Loucy (cell line): ENCODE data around the gene DESI2.
"Not testable (repeated sequence)": the region's sequence is repeated elsewhere in the genome, so short reads cannot be mapped to it uniquely, and the experiment has no call there.

Source experiments
- EZH2phosphoT487 ChIP-seq: fragments of 200-600 bp; IDR thresholded peaks from 2 replicates; pipeline ENCODE4 v1.6.1; 2018; ENCODE audit warnings: antibody characterized with exemption, mild to moderate bottlenecking, moderate library complexity, borderline replicate concordance
- TF ChIP-seq, protein P1 (sequence below): fragments of 200-600 bp; sonication (generic); conservative IDR thresholded peaks from 2 replicates; pipeline ENCODE4 v1.5.1; 2014; ENCODE audit warnings: mild to moderate bottlenecking, antibody characterized with exemption, low read length

DNA sequence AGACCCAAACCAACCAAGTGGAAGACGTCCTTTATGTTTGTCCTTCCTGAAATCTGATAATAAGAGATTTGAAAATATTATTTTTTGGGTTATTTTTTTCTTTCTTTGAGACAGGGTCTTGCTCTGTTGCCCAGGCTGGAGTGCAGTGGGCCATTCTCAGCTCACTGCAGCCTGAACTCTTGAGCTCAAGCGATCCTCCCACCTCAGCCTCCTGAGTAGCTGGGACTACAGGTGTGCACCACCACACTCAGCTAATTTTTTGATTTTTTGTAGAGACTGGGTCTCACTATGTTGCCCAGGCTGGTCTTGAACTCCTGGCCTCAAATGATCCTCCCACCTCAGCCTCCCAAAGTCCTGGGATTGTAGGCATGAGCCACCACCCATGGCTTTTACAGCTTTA lies 86.2 kb downstream of the DESI2 start:
- TF ChIP-seq, protein P1, sequence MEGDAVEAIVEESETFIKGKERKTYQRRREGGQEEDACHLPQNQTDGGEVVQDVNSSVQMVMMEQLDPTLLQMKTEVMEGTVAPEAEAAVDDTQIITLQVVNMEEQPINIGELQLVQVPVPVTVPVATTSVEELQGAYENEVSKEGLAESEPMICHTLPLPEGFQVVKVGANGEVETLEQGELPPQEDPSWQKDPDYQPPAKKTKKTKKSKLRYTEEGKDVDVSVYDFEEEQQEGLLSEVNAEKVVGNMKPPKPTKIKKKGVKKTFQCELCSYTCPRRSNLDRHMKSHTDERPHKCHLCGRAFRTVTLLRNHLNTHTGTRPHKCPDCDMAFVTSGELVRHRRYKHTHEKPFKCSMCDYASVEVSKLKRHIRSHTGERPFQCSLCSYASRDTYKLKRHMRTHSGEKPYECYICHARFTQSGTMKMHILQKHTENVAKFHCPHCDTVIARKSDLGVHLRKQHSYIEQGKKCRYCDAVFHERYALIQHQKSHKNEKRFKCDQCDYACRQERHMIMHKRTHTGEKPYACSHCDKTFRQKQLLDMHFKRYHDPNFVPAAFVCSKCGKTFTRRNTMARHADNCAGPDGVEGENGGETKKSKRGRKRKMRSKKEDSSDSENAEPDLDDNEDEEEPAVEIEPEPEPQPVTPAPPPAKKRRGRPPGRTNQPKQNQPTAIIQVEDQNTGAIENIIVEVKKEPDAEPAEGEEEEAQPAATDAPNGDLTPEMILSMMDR = not testable (repeated sequence)
- not testable (repeated sequence) for TF ChIP-seq EZH2phosphoT487
